Ascending aorta (tissue), 2 donors: ENCODE results near the gene MT1F. TPM values are rescaled to one million over a fixed set of nuclear protein-coding genes. Genes with fewer than 3 reads are reported as not detected.

Source experiments
- DNase-seq, 2 donors: peaks; one replicate each; pipeline ENCODE4 v3.0.0-alpha.2; 2019; ENCODE audit warnings: low spot score in 2 of 2
- H3K27ac ChIP-seq, 2 donors: fragments of 200-600 bp; sonication (generic); one replicate each; pipeline ENCODE4 v1.5.1; 2016 to 2017; ENCODE audit warnings: mild to moderate bottlenecking in 1 of 2
- H3K27me3 ChIP-seq: fragments of 200-600 bp; sonication (generic); one replicate; pipeline ENCODE4 v1.5.1; 2017
- H3K36me3 ChIP-seq, 2 donors: fragments of 200-600 bp; sonication (generic); one replicate each; pipeline ENCODE4 v1.5.1; 2016
- H3K4me1 ChIP-seq, 2 donors: fragments of 200-600 bp; sonication (generic); one replicate each; pipeline ENCODE4 v1.5.1; 2016 to 2017; ENCODE audit warnings: mild to moderate bottlenecking in 1 of 2
- H3K4me3 ChIP-seq, 2 donors: fragments of 200-600 bp; sonication (generic); one replicate each; pipeline ENCODE4 v1.5.1; 2016 to 2017; ENCODE audit warnings: mild to moderate bottlenecking in 1 of 2
- H3K9me3 ChIP-seq, 2 donors: fragments of 200-600 bp; sonication (generic); one replicate each; pipeline ENCODE4 v1.5.1; 2016
- CTCF ChIP-seq, 3 experiments: fragments of 200-600 bp in 2 of 3; fragments of 450-650 bp in 1 of 3; sonication (generic) in 2 of 3; IDR thresholded peaks; one replicate each; pipeline ENCODE4 v1.5.1; 2016 to 2019; ENCODE audit warnings: antibody characterized with exemption in 3 of 3, mild to moderate bottlenecking in 1 of 3, moderate library complexity in 1 of 3
- intact Hi-C: fragments of 100-400 bp; cut with DNase I; formaldehyde crosslinking; loops from one replicate; pipeline ENCODE4 v1.15.1; 2023
- total RNA-seq: library from RNA; depleted of rRNA; stranded (reverse); fragments of >200 nt; gene quantifications from one replicate; pipeline ENCODE4 v1.1.0, GENCODE V29; 2016

Gene MT1F
- total RNA-seq, 1 donor from 2014 or later, result 9.8 TPM

DNA sequence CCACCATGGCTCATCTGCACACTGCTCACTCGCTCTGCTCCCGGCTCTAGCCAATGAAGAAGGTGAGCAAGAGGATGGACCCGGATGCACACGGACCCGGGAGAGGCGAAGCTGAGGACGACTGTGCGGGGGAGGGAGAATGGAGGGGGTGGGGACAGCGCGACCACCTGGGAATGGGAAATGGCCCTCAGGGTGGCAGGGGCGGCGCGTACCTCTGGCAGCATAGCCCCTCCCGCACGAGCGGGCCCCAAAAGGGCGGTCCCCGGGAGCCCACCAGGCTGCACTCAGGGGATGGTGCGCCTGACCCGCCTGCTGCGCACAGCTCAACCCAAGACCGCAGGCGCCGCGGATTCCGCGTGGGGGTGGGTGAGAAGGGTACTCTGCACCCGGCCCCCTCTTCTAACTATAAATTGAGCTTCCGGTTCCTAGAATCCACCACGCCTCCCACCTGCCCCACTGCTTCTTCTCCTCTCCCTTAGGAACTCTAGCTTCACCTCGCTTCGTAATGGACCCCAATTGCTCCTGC, 18.0 kb downstream of the MT1F start:
- Histone ChIP-seq H3K27ac (no peak overlapping the region), H3K27me3 (no peaks in the 10 kb centered on the region), H3K4me3 (peak overlapping the region in 1 of 2 donors; percentile 18), H3K9me3 (no peaks in the 10 kb centered on the region), H3K36me3 (no peaks in the 10 kb centered on the region), H3K4me1 (peaks cover 0 to 4% of the 10 kb centered on the region in 2 donors)
- DNase-seq, result no peak
- intact Hi-C loops, result no loop called here
- no peak for TF ChIP-seq CTCF (IDR thresholded peaks at IDR 0.05)

DNA sequence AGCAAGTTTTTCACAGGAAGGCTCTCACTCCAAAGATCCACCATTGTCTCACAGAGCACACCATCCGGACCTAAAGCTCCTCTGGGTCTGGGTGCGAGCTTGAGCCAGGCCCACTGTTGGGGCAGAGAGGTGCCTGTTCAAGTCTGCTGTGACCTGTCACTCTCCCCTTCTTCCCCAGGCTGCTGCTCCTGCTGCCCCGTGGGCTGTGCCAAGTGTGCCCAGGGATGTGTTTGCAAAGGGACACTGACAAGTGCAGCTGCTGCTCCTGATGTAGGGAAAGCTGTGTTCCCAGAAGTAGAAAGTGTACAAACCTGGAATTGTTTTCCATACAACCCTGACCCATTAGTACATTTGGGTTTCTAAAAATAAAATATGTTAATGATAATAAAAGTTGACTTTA, 19.7 kb downstream of the MT1F start:
- H3K36me3 ChIP-seq, result no peaks in the 10 kb centered on the region
- H3K4me1 ChIP-seq, result peaks cover 0 to 11% of the 10 kb centered on the region in 2 donors
- intact Hi-C loops, result no loop called here
- TF ChIP-seq CTCF (IDR thresholded peaks at IDR 0.05), result no peak
- no peaks in the 10 kb centered on the region for H3K9me3 ChIP-seq
- no peak for DNase-seq
- no peak overlapping the region for H3K27ac ChIP-seq
- no peaks in the 10 kb centered on the region for H3K27me3 ChIP-seq
- H3K4me3 ChIP-seq, result no peak overlapping the region

- Histone ChIP-seq H3K4me1 (peaks cover 0 to 17% of the 10 kb centered on the region in 2 donors), H3K27ac (no peak overlapping the region), H3K27me3 (no peaks in the 10 kb centered on the region), H3K36me3 (peaks cover 0 to 6% of the 10 kb centered on the region in 2 donors), H3K9me3 (no peaks in the 10 kb centered on the region), H3K4me3 (no peak overlapping the region)
- no peak for TF ChIP-seq CTCF (IDR thresholded peaks at IDR 0.05)
- no peak for DNase-seq
- intact Hi-C loops, result no loop called here
Measured at GRCh38 chr16:56679078-56679730, 21.4 kb downstream of the MT1F start.

DNA sequence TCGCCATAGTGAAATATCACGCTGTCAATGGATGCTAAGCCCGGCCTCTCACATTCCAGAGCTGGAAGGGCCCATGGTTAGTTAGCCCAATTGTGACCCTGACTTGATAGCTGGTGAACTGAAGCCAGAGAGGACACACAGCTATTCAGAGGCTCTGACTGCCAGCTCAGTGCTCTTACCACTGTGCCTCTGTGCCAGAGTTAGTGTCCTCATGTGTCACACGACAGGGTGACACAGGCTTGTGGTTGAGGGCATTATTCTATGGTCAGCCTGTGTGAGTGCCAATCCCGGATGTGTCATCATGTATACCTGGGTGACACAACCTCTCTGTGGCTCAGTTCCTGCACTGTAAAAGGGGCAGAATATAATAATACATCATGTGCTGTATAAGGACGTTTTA, 22.1 kb downstream of the MT1F start:
- TF ChIP-seq CTCF (IDR thresholded peaks at IDR 0.05), result no peak
- H3K9me3 ChIP-seq, result no peaks in the 10 kb centered on the region
- H3K27ac ChIP-seq, result no peak overlapping the region
- peaks cover 0 to 23% of the 10 kb centered on the region in 2 donors for H3K4me1 ChIP-seq
- no peak for DNase-seq
- intact Hi-C loops, result no loop called here
- H3K4me3 ChIP-seq, result no peak overlapping the region
- peaks cover 0 to 7% of the 10 kb centered on the region in 2 donors for H3K36me3 ChIP-seq
- H3K27me3 ChIP-seq, result no peaks in the 10 kb centered on the region

- DNase-seq, result peak; percentile 81 to 97
- Histone ChIP-seq H3K27ac (peak within 1 kb of the TSS; percentile 83 to 88), H3K4me1 (peaks cover 0 to 26% of the 10 kb centered on the region in 2 donors), H3K4me3 (peak within 1 kb of the TSS; percentile 71 to 85), H3K27me3 (no peaks in the 10 kb centered on the region), H3K9me3 (no peaks in the 10 kb centered on the region), H3K36me3 (peaks cover 0 to 7% of the 10 kb centered on the region in 2 donors)
- no peak for TF ChIP-seq CTCF (IDR thresholded peaks at IDR 0.05)
- intact Hi-C loops, result loop anchor here (2.0 kb wide), 2 partner anchors 49 to 73 kb away; partner anchors contain the start of genes MT1M and MT2A
Measured at GRCh38 chr16:56681939-56682702, 24.4 kb downstream of the MT1F start, which contains the start of gene MT1X. Gene MT1X (plus strand): TSS chr16:56682470. CDS start chr16:56682541, 71 bp downstream.
